Esophagus squamous epithelium (tissue), 4 donors: ENCODE results near the gene FERMT1.

Experiments
- CTCF ChIP-seq, 6 experiments: fragments of 450-650 bp in 4 of 6; fragments of 200-600 bp in 2 of 6; sonication (generic) in 2 of 6; IDR thresholded peaks; one replicate each; pipeline ENCODE4 v1.5.1; 2016 to 2019; ENCODE audit warnings: antibody characterized with exemption in 6 of 6, mild to moderate bottlenecking in 4 of 6, moderate library complexity in 4 of 6
- POLR2A ChIP-seq, 4 donors: fragments of 450-650 bp; IDR thresholded peaks; one replicate each; pipeline ENCODE4 v1.6.1; 2017; ENCODE audit warnings: antibody characterized with exemption in 4 of 4, mild to moderate bottlenecking in 4 of 4, moderate library complexity in 3 of 4

- TF ChIP-seq CTCF (IDR thresholded peaks at IDR 0.05) (no peak), POLR2A (IDR thresholded peaks at IDR 0.05) (no peak)
Observed at GRCh38 chr20:6029538-6029937, 93.3 kb downstream of the FERMT1 start.
